NT2/D1 (cell line): ENCODE measurements around the gene USH1C.

Experiments used
- YY1 ChIP-seq: IDR thresholded peaks from 2 replicates; pipeline ENCODE4 v1.6.1; 2011; ENCODE audit not compliant: insufficient read length, insufficient read depth
- ZNF274 ChIP-seq: IDR thresholded peaks from 2 replicates; pipeline ENCODE4 v1.6.1; 2011; ENCODE audit warnings: mild to moderate bottlenecking, low read depth, low read length

- no peak for TF ChIP-seq YY1
- no peak for TF ChIP-seq ZNF274
These were observed 32.6 kb downstream of the USH1C start for GRCh38 chr11:17511571-17511970.
